Gastroesophageal sphincter (tissue), 3 donors: Measurements from ENCODE around the gene ANKRD13B.

Source experiments
- EP300 ChIP-seq: sonication (generic); formaldehyde crosslinking; IDR thresholded peaks from one replicate; pipeline ENCODE4 v1.6.1; 2017; ENCODE audit warnings: antibody characterized with exemption, mild to moderate bottlenecking
- POLR2A ChIP-seq, 2 donors: fragments of 450-650 bp; IDR thresholded peaks; one replicate each; pipeline ENCODE4 v1.6.1; 2017; ENCODE audit warnings: antibody characterized with exemption in 2 of 2, mild to moderate bottlenecking in 2 of 2, moderate library complexity in 1 of 2
- POLR2AphosphoS5 ChIP-seq: sonication (generic); formaldehyde crosslinking; IDR thresholded peaks from one replicate; pipeline ENCODE4 v1.6.1; 2017; ENCODE audit warnings: antibody characterized with exemption
- TF ChIP-seq, protein P1 (sequence below), 4 experiments: fragments of 200-600 bp in 2 of 4; fragments of 450-650 bp in 2 of 4; sonication (generic) in 1 of 4; IDR thresholded peaks; one replicate each; pipeline ENCODE4 v1.5.1; 2017 to 2019; ENCODE audit warnings: antibody characterized with exemption in 4 of 4, mild to moderate bottlenecking in 2 of 4, moderate library complexity in 2 of 4

DNA sequence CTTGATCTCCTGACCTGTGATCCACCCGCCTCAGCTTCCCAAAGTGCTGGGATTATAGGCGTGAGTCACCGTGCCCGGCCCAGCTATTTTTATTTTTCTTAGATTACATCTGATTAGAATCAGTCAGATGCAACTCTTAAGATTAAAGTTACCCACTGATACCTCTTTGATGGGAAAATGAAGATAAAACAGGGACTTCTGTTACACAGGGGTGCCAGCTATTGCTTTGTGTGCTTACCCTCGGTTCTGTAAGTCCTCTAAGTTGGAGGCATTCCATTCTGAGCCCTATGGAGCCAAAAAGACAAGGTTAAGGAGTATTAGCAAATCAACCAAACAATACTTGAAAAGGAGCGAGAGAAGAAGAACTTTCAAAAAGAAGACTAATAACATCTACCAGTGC is 62.4 kb downstream of the ANKRD13B start:
- TF ChIP-seq, protein P1, sequence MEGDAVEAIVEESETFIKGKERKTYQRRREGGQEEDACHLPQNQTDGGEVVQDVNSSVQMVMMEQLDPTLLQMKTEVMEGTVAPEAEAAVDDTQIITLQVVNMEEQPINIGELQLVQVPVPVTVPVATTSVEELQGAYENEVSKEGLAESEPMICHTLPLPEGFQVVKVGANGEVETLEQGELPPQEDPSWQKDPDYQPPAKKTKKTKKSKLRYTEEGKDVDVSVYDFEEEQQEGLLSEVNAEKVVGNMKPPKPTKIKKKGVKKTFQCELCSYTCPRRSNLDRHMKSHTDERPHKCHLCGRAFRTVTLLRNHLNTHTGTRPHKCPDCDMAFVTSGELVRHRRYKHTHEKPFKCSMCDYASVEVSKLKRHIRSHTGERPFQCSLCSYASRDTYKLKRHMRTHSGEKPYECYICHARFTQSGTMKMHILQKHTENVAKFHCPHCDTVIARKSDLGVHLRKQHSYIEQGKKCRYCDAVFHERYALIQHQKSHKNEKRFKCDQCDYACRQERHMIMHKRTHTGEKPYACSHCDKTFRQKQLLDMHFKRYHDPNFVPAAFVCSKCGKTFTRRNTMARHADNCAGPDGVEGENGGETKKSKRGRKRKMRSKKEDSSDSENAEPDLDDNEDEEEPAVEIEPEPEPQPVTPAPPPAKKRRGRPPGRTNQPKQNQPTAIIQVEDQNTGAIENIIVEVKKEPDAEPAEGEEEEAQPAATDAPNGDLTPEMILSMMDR (IDR thresholded peaks at IDR 0.05): no peak
- TF ChIP-seq POLR2AphosphoS5 (no peak), POLR2A (IDR thresholded peaks at IDR 0.05) (no peak), EP300 (no peak)
